Esophagus muscularis mucosa (tissue), 4 donors: Measurements from ENCODE around the gene TSNAX. TPM values are rescaled to one million over a fixed set of nuclear protein-coding genes. Genes with fewer than 3 reads are reported as not detected.

Experiments
- DNase-seq: peaks from one replicate; pipeline ENCODE4 v3.0.0-alpha.2; 2017; ENCODE audit errors: extremely low spot score
- H3K27ac ChIP-seq, 4 donors: fragments of 200-600 bp; sonication (generic); replicated peaks in 1 of 4; 1 replicate in 3 of 4; 2 replicates in 1 of 4; pipeline ENCODE4 v1.5.1; 2016 to 2019; ENCODE audit warnings: mild to moderate bottlenecking in 1 of 4
- H3K27me3 ChIP-seq, 4 donors: fragments of 200-600 bp; sonication (generic); one replicate each; pipeline versions ENCODE4 v1.5.1 to v1.6.0; 2016 to 2019
- H3K36me3 ChIP-seq, 4 donors: fragments of 200-600 bp; sonication (generic); one replicate each; pipeline ENCODE4 v1.5.1; 2016 to 2019
- H3K4me1 ChIP-seq, 4 donors: fragments of 200-600 bp; sonication (generic); one replicate each; pipeline ENCODE4 v1.5.1; 2016 to 2019
- H3K4me3 ChIP-seq, 4 donors: fragments of 200-600 bp; sonication (generic); 1 replicate in 2 of 4; 2 replicates in 2 of 4; pipeline ENCODE4 v1.5.1; 2016 to 2019; ENCODE audit warnings: mild to moderate bottlenecking in 4 of 4, moderate library complexity in 1 of 4
- H3K9me3 ChIP-seq, 4 donors: fragments of 200-600 bp; sonication (generic); 1 replicate in 3 of 4; 2 replicates in 1 of 4; pipeline ENCODE4 v1.5.1; 2016 to 2019
- CTCF ChIP-seq, 3 experiments: fragments of 200-600 bp in 2 of 3; fragments of 450-650 bp in 1 of 3; sonication (generic) in 2 of 3; IDR thresholded peaks; one replicate each; pipeline ENCODE4 v1.5.1; 2017 to 2019; ENCODE audit warnings: antibody characterized with exemption in 3 of 3, mild to moderate bottlenecking in 2 of 3, moderate library complexity in 1 of 3
- EP300 ChIP-seq: sonication (generic); formaldehyde crosslinking; IDR thresholded peaks from one replicate; pipeline ENCODE4 v1.6.1; 2017; ENCODE audit warnings: antibody characterized with exemption
- POLR2A ChIP-seq: fragments of 450-650 bp; IDR thresholded peaks from one replicate; pipeline ENCODE4 v1.6.1; 2017; ENCODE audit warnings: antibody characterized with exemption, moderate library complexity, mild to moderate bottlenecking, low read depth
- POLR2AphosphoS5 ChIP-seq, 2 donors: sonication (generic); formaldehyde crosslinking; IDR thresholded peaks; one replicate each; pipeline ENCODE4 v1.6.1; 2017; ENCODE audit warnings: antibody characterized with exemption in 2 of 2
- WGBS: methylation state at CpG from one replicate; pipeline ENCODE4 v1.1.5; 2018; 5-methylcytosine and 5-hydroxymethylcytosine counted together
- intact Hi-C: fragments of 100-400 bp; cut with DNase I; formaldehyde crosslinking; loops from one replicate; pipeline ENCODE4 v1.15.1; 2023
- total RNA-seq, 4 donors: library from RNA; depleted of rRNA; stranded (reverse); fragments of >200 nt; gene quantifications; one replicate each; pipeline versions ENCODE4 v1.1.0 to v1.2.1, GENCODE V29; 2016

The TSNAX gene
- total RNA-seq, 4 donors from 2014 or later, result 20.4 to 29.6 (median 24.7) TPM

GRCh38 chr1:231508497-231508896 lies 20.0 kb upstream of the TSNAX start:
- no peak for DNase-seq
- intact Hi-C loops, result no loop called here
- no peaks in the 10 kb centered on the region for H3K27me3 ChIP-seq
- H3K36me3 ChIP-seq, result no peaks in the 10 kb centered on the region
- no peaks in the 10 kb centered on the region for H3K9me3 ChIP-seq
- WGBS, result 84% methylated on average over 6 of the region's 6 CpGs
- no peak for TF ChIP-seq POLR2A
- no peak for TF ChIP-seq CTCF (IDR thresholded peaks at IDR 0.05)
- TF ChIP-seq POLR2AphosphoS5 (IDR thresholded peaks at IDR 0.05), result no peak
- no peak for TF ChIP-seq EP300
- no peak overlapping the region for H3K4me3 ChIP-seq
- H3K4me1 ChIP-seq, result no peaks in the 10 kb centered on the region
- H3K27ac ChIP-seq, result no peak overlapping the region

GRCh38 chr1:231508941-231509340 lies 19.5 kb upstream of the TSNAX start:
- Histone ChIP-seq H3K27ac (no peak overlapping the region), H3K36me3 (no peaks in the 10 kb centered on the region), H3K9me3 (no peaks in the 10 kb centered on the region), H3K4me3 (no peak overlapping the region), H3K27me3 (no peaks in the 10 kb centered on the region), H3K4me1 (no peaks in the 10 kb centered on the region)
- DNase-seq, result no peak
- 88% methylated on average over 6 of the region's 6 CpGs for WGBS
- intact Hi-C loops, result no loop called here
- no peak for TF ChIP-seq POLR2A

GRCh38 chr1:231512147-231512698 lies 16.2 kb upstream of the TSNAX start:
- intact Hi-C loops, result no loop called here
- Histone ChIP-seq H3K9me3 (no peaks in the 10 kb centered on the region), H3K4me3 (no peak overlapping the region), H3K27me3 (no peaks in the 10 kb centered on the region), H3K4me1 (no peaks in the 10 kb centered on the region), H3K27ac (no peak overlapping the region), H3K36me3 (no peaks in the 10 kb centered on the region)
- TF ChIP-seq POLR2A, result no peak
- TF ChIP-seq POLR2AphosphoS5 (IDR thresholded peaks at IDR 0.05), result no peak
- TF ChIP-seq EP300, result no peak
- TF ChIP-seq CTCF (IDR thresholded peaks at IDR 0.05), result no peak
- DNase-seq, result no peak
- WGBS, result 76% methylated on average over 2 of the region's 2 CpGs

GRCh38 chr1:231515748-231516147 lies 12.7 kb upstream of the TSNAX start:
- 89% methylated on average over 2 of the region's 2 CpGs for WGBS
- Histone ChIP-seq H3K4me3 (no peak overlapping the region), H3K36me3 (no peaks in the 10 kb centered on the region), H3K9me3 (no peaks in the 10 kb centered on the region), H3K27ac (no peak overlapping the region), H3K27me3 (no peaks in the 10 kb centered on the region), H3K4me1 (no peaks in the 10 kb centered on the region)
- no peak for TF ChIP-seq POLR2A
- no peak for TF ChIP-seq CTCF (IDR thresholded peaks at IDR 0.05)
- no peak for TF ChIP-seq POLR2AphosphoS5 (IDR thresholded peaks at IDR 0.05)
- TF ChIP-seq EP300, result no peak
- intact Hi-C loops, result no loop called here
- no peak for DNase-seq

- H3K9me3 ChIP-seq, result no peaks in the 10 kb centered on the region
- WGBS, result 74% methylated on average over 3 of the region's 3 CpGs
- intact Hi-C loops, result no loop called here
Measured at GRCh38 chr1:231517076-231517475, 11.4 kb upstream of the TSNAX start.

GRCh38 chr1:231518485-231519034 lies 9.9 kb upstream of the TSNAX start:
- Histone ChIP-seq H3K4me1 (no peaks in the 10 kb centered on the region), H3K27me3 (no peaks in the 10 kb centered on the region), H3K9me3 (no peaks in the 10 kb centered on the region), H3K36me3 (no peaks in the 10 kb centered on the region), H3K27ac (no peak overlapping the region), H3K4me3 (no peak overlapping the region)
- WGBS, result 74% methylated on average over 5 of the region's 5 CpGs
- TF ChIP-seq POLR2A (no peak), EP300 (no peak)
- intact Hi-C loops, result no loop called here
- DNase-seq, result no peak

More at GRCh38 chr1:231517076-231517475, 11.4 kb upstream of the TSNAX start:
- no peaks in the 10 kb centered on the region for H3K36me3 ChIP-seq
- no peak for DNase-seq
- TF ChIP-seq POLR2A (no peak), EP300 (no peak), POLR2AphosphoS5 (IDR thresholded peaks at IDR 0.05) (no peak)
- no peak overlapping the region for H3K27ac ChIP-seq
- H3K27me3 ChIP-seq, result no peaks in the 10 kb centered on the region
- no peak overlapping the region for H3K4me3 ChIP-seq
- H3K4me1 ChIP-seq, result no peaks in the 10 kb centered on the region
